H1 (cell line): Measurements from ENCODE around the gene IL1RL1. TPM values are rescaled to one million over a fixed set of nuclear protein-coding genes. Genes with fewer than 3 reads are reported as not detected.

Experiments used
- CTCF ChIA-PET: fragments of 300-600 bp; sonication (Branson Sonifier 250); formaldehyde crosslinking; loops from one replicate; lab custom pipeline; 2021; ENCODE audit not compliant: partially characterized antibody; lab: Charles Lee
- POLR2A ChIA-PET: fragments of 300-600 bp; sonication (Branson Sonifier 250); formaldehyde crosslinking; loops from one replicate; lab custom pipeline; 2021; ENCODE audit warnings: inconsistent platforms; ENCODE audit not compliant: partially characterized antibody; lab: Charles Lee
- DNase-seq, 2 experiments: peaks; one replicate each; pipeline versions ENCODE4 v3.0.0 to v3.0.0-alpha.2; 2010 to 2022; ENCODE audit warnings: low spot score in 2 of 2, low read depth in 1 of 2, mixed read lengths in 1 of 2
- FAIRE-seq: peaks from 2 replicates; lab custom pipeline; 2011; peaks lifted over from hg19 to GRCh38; lab: Jason Lieb, UNC
- H2AFZ ChIP-seq: 2 replicates; pipeline ENCODE4 v1.8.1; 2012; ENCODE audit warnings: low read length, inconsistent platforms
- H2AK5ac ChIP-seq: 2 replicates; pipeline ENCODE4 v1.6.1; 2013; ENCODE audit warnings: low read depth, low read length
- H2BK120ac ChIP-seq: replicated peaks from 2 replicates; pipeline ENCODE3; 2013; ENCODE audit warnings: low read depth, low read length, inconsistent platforms
- H2BK12ac ChIP-seq: 2 replicates; pipeline ENCODE4 v1.6.1; 2013; ENCODE audit warnings: low read depth, low read length
- H2BK15ac ChIP-seq: 2 replicates; pipeline ENCODE4 v1.6.1; 2013; ENCODE audit warnings: low read length
- H2BK20ac ChIP-seq: 2 replicates; pipeline ENCODE4 v1.6.1; 2013; ENCODE audit warnings: low read length
- H2BK5ac ChIP-seq: 2 replicates; pipeline ENCODE4 v1.6.1; 2013; ENCODE audit warnings: low read depth, low read length
- H3K14ac ChIP-seq: 2 replicates; pipeline ENCODE4 v1.6.1; 2013; ENCODE audit warnings: inconsistent platforms; ENCODE audit not compliant: insufficient read length
- H3K18ac ChIP-seq: 2 replicates; pipeline ENCODE4 v1.6.1; 2013; ENCODE audit warnings: low read length; ENCODE audit errors: extremely low read depth
- H3K23ac ChIP-seq: 2 replicates; pipeline ENCODE4 v1.6.1; 2013; ENCODE audit warnings: inconsistent platforms; ENCODE audit not compliant: insufficient read length
- H3K23me2 ChIP-seq: 2 replicates; pipeline ENCODE4 v1.6.1; 2013; ENCODE audit warnings: low read depth, low read length
- H3K27ac ChIP-seq: 2 replicates; pipeline ENCODE4 v1.6.1; 2011; ENCODE audit warnings: low read depth, low read length, inconsistent platforms
- H3K27me3 ChIP-seq, 4 experiments: replicated peaks in 1 of 4; 1 replicate in 1 of 4; 2 replicates in 3 of 4; pipeline versions ENCODE4 v1.6.1 to v1.8.1; 2011 to 2013; ENCODE audit warnings: low read length in 3 of 4, mild to moderate bottlenecking in 3 of 4, inconsistent platforms in 2 of 4, mixed read lengths in 2 of 4, moderate library complexity in 1 of 4; ENCODE audit not compliant: control insufficient read depth in 3 of 4, insufficient read depth in 3 of 4; ENCODE audit errors: extremely low read depth in 1 of 4
- H3K36me3 ChIP-seq, 4 experiments: 2 replicates each; pipeline versions ENCODE4 v1.6.1 to v1.8.1; 2011 to 2013; ENCODE audit warnings: mild to moderate bottlenecking in 4 of 4, low read length in 3 of 4, moderate library complexity in 2 of 4, control low read depth in 1 of 4, inconsistent platforms in 1 of 4; ENCODE audit not compliant: insufficient read depth in 4 of 4, control insufficient read depth in 2 of 4
- H3K4ac ChIP-seq: replicated peaks from 2 replicates; pipeline ENCODE3; 2013; ENCODE audit warnings: low read length, low read depth, mixed read lengths, inconsistent platforms; ENCODE audit not compliant: insufficient read length
- H3K4me1 ChIP-seq, 4 experiments: replicated peaks in 1 of 4; 1 replicate in 1 of 4; 2 replicates in 3 of 4; pipeline versions ENCODE4 v1.6.1 to v1.8.1; 2011 to 2013; ENCODE audit warnings: low read length in 3 of 4, inconsistent platforms in 2 of 4, mixed read lengths in 1 of 4; ENCODE audit not compliant: insufficient read depth in 4 of 4, control insufficient read depth in 3 of 4
- H3K4me2 ChIP-seq, 2 experiments: 2 replicates each; pipeline versions ENCODE4 v1.6.1 to v1.8.1; 2011 to 2013; ENCODE audit warnings: low read depth in 2 of 2, low read length in 2 of 2, control low read depth in 1 of 2, inconsistent platforms in 1 of 2, mild to moderate bottlenecking in 1 of 2; ENCODE audit not compliant: insufficient read depth in 1 of 2
- H3K4me3 ChIP-seq, 4 experiments: fragments of 200-600, 300-600 bp in 1 of 4; sonication (generic), shearing (Covaris generic), sonication (Bioruptor Twin) in 1 of 4; 2 replicates each; pipeline versions ENCODE4 v1.5.1 to v1.8.1; 2011 to 2016; ENCODE audit warnings: low read length in 4 of 4, low read depth in 3 of 4, control low read depth in 2 of 4, inconsistent platforms in 2 of 4, mild to moderate bottlenecking in 2 of 4, mixed read lengths in 1 of 4, moderate library complexity in 1 of 4; ENCODE audit not compliant: insufficient read depth in 2 of 4; ENCODE audit errors: extremely low read depth in 1 of 4
- H3K56ac ChIP-seq: replicated peaks from 2 replicates; pipeline ENCODE3; 2013; ENCODE audit warnings: low read depth, mild to moderate bottlenecking, mixed read lengths, low read length, inconsistent platforms; ENCODE audit not compliant: insufficient read length
- H3K79me1 ChIP-seq: 2 replicates; pipeline ENCODE4 v1.6.1; 2013; ENCODE audit warnings: low read depth, low read length, control low read depth
- H3K79me2 ChIP-seq, 2 experiments: 2 replicates each; pipeline versions ENCODE4 v1.6.1 to v1.8.1; 2012 to 2013; ENCODE audit warnings: low read length in 2 of 2, mild to moderate bottlenecking in 2 of 2, inconsistent platforms in 1 of 2; ENCODE audit not compliant: insufficient read depth in 2 of 2, control insufficient read depth in 1 of 2
- H3K9ac ChIP-seq, 4 experiments: replicated peaks in 1 of 4; 1 replicate in 1 of 4; 2 replicates in 3 of 4; pipeline versions ENCODE4 v1.6.1 to v1.8.1; 2011 to 2013; ENCODE audit warnings: low read depth in 3 of 4, low read length in 3 of 4, control low read depth in 2 of 4, mild to moderate bottlenecking in 2 of 4, moderate library complexity in 2 of 4, inconsistent platforms in 1 of 4; ENCODE audit errors: extremely low read depth in 1 of 4
- H3K9me3 ChIP-seq, 2 experiments: 2 replicates each; pipeline versions ENCODE4 v1.6.1 to v1.8.1; 2012 to 2013; ENCODE audit warnings: mild to moderate bottlenecking in 2 of 2, moderate library complexity in 2 of 2, control low read depth in 1 of 2, inconsistent platforms in 1 of 2, low read depth in 1 of 2, low read length in 1 of 2, mixed read lengths in 1 of 2; ENCODE audit not compliant: insufficient read depth in 2 of 2
- H4K20me1 ChIP-seq, 2 experiments: replicated peaks in 1 of 2; 2 replicates each; pipeline versions ENCODE3 to v1.8.1; 2011 to 2013; ENCODE audit warnings: inconsistent platforms in 2 of 2, low read length in 2 of 2, mild to moderate bottlenecking in 1 of 2; ENCODE audit not compliant: insufficient read depth in 2 of 2, control insufficient read depth in 1 of 2
- H4K5ac ChIP-seq: 2 replicates; pipeline ENCODE4 v1.6.1; 2013; ENCODE audit warnings: low read length, low read depth, mixed read lengths, inconsistent platforms; ENCODE audit not compliant: insufficient read length
- H4K8ac ChIP-seq: 2 replicates; pipeline ENCODE4 v1.8.0; 2013; ENCODE audit warnings: mild to moderate bottlenecking, moderate library complexity, low read length, inconsistent platforms; ENCODE audit not compliant: insufficient read depth; ENCODE audit errors: extremely low read depth
- H4K91ac ChIP-seq: replicated peaks from 2 replicates; pipeline ENCODE3; 2013; ENCODE audit warnings: low read length, mixed read lengths, inconsistent platforms; ENCODE audit not compliant: insufficient read length
- ASH2L ChIP-seq: fragments of 200-600, 300-600 bp; sonication (generic); IDR thresholded peaks from one replicate; pipeline ENCODE4 v1.7.1; 2017; ENCODE audit warnings: low read length
- ATF3 ChIP-seq: IDR thresholded peaks from 2 replicates; pipeline ENCODE4 v1.6.1; 2011; ENCODE audit warnings: low read depth, mild to moderate bottlenecking, low read length; ENCODE audit not compliant: insufficient read depth
- CBX5 ChIP-seq: fragments of 300-800, 300-1000 bp; sonication (generic); IDR thresholded peaks from 2 replicates; pipeline ENCODE4 v1.7.1; 2016; ENCODE audit warnings: antibody characterized with exemption, low read length, low read depth
- CTCF ChIP-seq, 3 experiments: IDR thresholded peaks; 1 replicate in 2 of 3; 2 replicates in 1 of 3; pipeline versions ENCODE4 v1.5.1 to v1.6.1; 2011; ENCODE audit warnings: low read length in 3 of 3, mild to moderate bottlenecking in 3 of 3, inconsistent platforms in 2 of 3, low read depth in 1 of 3, moderate library complexity in 1 of 3; ENCODE audit not compliant: insufficient read depth in 1 of 3; ENCODE audit errors: control extremely low read depth in 1 of 3
- GTF2F1 ChIP-seq: IDR thresholded peaks from 2 replicates; pipeline ENCODE4 v1.6.1; 2012; ENCODE audit warnings: low read depth, low read length, improper control_type of control experiment, borderline replicate concordance
- HDAC6 ChIP-seq: IDR thresholded peaks from one replicate; pipeline ENCODE4 v1.7.1; 2012; ENCODE audit warnings: low read depth, mild to moderate bottlenecking, inconsistent platforms, low read length, moderate library complexity
- JUN ChIP-seq: IDR thresholded peaks from 2 replicates; pipeline ENCODE4 v1.6.1; 2011; ENCODE audit warnings: low read depth, mild to moderate bottlenecking, improper control_type of control experiment, low read length
- MAX ChIP-seq: IDR thresholded peaks from 2 replicates; pipeline ENCODE4 v1.6.1; 2012; ENCODE audit warnings: inconsistent platforms
- POU5F1 ChIP-seq: IDR thresholded peaks from 2 replicates; pipeline ENCODE4 v1.6.1; 2011; ENCODE audit warnings: low read depth, mild to moderate bottlenecking, low read length, moderate library complexity
- WGBS, 2 experiments: shearing (Covaris generic) in 1 of 2; methylation state at CpG; one replicate each; pipeline versions ENCODE4 v1.1.6 to v1.1.7; 2013 to 2015; ENCODE audit warnings: low lambda C conversion rate in 2 of 2, mixed read lengths in 2 of 2, inconsistent platforms in 1 of 2, low coverage in 1 of 2, missing lambda C conversion rate in 1 of 2; ENCODE audit not compliant: insufficient replicate concordance in 2 of 2, insufficient coverage in 1 of 2, insufficient read length in 1 of 2; ENCODE audit errors: extremely low coverage in 1 of 2, missing lambda C conversion rate in 1 of 2; 5-methylcytosine and 5-hydroxymethylcytosine counted together
- polyA plus RNA-seq, 7 experiments: library from polyadenylated mRNA; depleted of rRNA in 3 of 7; stranded (reverse) in 5 of 7; unstranded in 2 of 7; fragments of >200 nt in 5 of 7; fragments of 200-250 nt in 2 of 7; gene quantifications; 1 replicate in 5 of 7; 2 replicates in 1 of 7; 4 replicates in 1 of 7; pipeline versions ENCODE4 v1.2.1 to v1.2.3, GENCODE V29; 2011 to 2013; ENCODE audit warnings: missing spikeins in 2 of 7, mixed read lengths in 2 of 7
- total RNA-seq: library from RNA; stranded (reverse); fragmentation: NEBNext Ultra II Directional; extraction: Animal tissue kit (Norgen Biotek cat#: 25700); gene quantifications from 2 replicates; pipeline ENCODE4 v1.2.1, GENCODE V29; 2021

The IL1RL1 gene
- total and polyA plus RNA-seq, 2 of the 8 experiments (the other 6 are each of a cell fraction or from before 2014, with no cell fraction given), result not detected

GRCh38 chr2:102331311-102331980, 20.1 kb downstream of the IL1RL1 start:
- H2BK5ac ChIP-seq, result no peak overlapping the region
- no peak overlapping the region for H2BK15ac ChIP-seq
- H3K18ac ChIP-seq, result no peak overlapping the region
- no peak overlapping the region for H2AK5ac ChIP-seq
- FAIRE-seq (no peak), DNase-seq (no peak)
- H3K27me3 ChIP-seq, result peaks cover 0 to 1% (median 0%) of the 10 kb centered on the region in 4 experiments; a peak in 1 of 7 replicates
- no peaks in the 10 kb centered on the region for H3K79me2 ChIP-seq
- H3K23me2 ChIP-seq, result no peaks in the 10 kb centered on the region
- H3K79me1 ChIP-seq, result no peaks in the 10 kb centered on the region
- H3K4me1 ChIP-seq, result no peaks in the 10 kb centered on the region
- no peak overlapping the region for H2BK20ac ChIP-seq
- no peak overlapping the region for H4K5ac ChIP-seq
- no peak overlapping the region for H3K27ac ChIP-seq
- H3K23ac ChIP-seq, result no peak overlapping the region
- H3K56ac ChIP-seq, result no peak overlapping the region
- H4K20me1 ChIP-seq, result no peaks in the 10 kb centered on the region
- no peak overlapping the region for H2BK12ac ChIP-seq
- no peaks in the 10 kb centered on the region for H3K9me3 ChIP-seq
- H4K8ac ChIP-seq, result no peak overlapping the region
- no peak overlapping the region for H3K14ac ChIP-seq
- no peak overlapping the region for H4K91ac ChIP-seq
- no peak overlapping the region for H3K9ac ChIP-seq
- no peak overlapping the region for H3K4ac ChIP-seq
- ChIA-PET CTCF (no interaction called here), POLR2A (interaction anchor here (0.5 kb wide), 1 partner anchor 11 kb away, joined by 5 read pairs; no protein-coding TSS in a partner anchor)
- H3K4me3 ChIP-seq, result no peak overlapping the region
- no peak overlapping the region for H2BK120ac ChIP-seq
- no peak overlapping the region for H3K4me2 ChIP-seq
- 85% methylated on average over 5 of the region's 5 CpGs; no CpG with 5 or more reads in 1 of the 2 experiments for WGBS, 2 experiments
- no peak overlapping the region for H2AFZ ChIP-seq
- no peaks in the 10 kb centered on the region for H3K36me3 ChIP-seq
- no peak for TF ChIP-seq JUN
- TF ChIP-seq MAX, result no peak
- no peak for TF ChIP-seq ATF3
- TF ChIP-seq POU5F1, result no peak
- TF ChIP-seq GTF2F1, result no peak
- no peak for TF ChIP-seq HDAC6
- TF ChIP-seq ASH2L, result no peak
- no peak for TF ChIP-seq CTCF (IDR thresholded peaks at IDR 0.05; ENCODE audit: control extremely low read depth in 1 of 3, insufficient read depth in 1 of 3, low read depth in 1 of 3, low read length in 3 of 3)
- no peak for TF ChIP-seq CBX5
